Lower lobe of right lung (tissue), 2 donors: Measurements from ENCODE around the gene GCNT1. TPM values are rescaled to one million over a fixed set of nuclear protein-coding genes. Genes with fewer than 3 reads are reported as not detected.

Source experiments
- ATAC-seq, 2 donors: fragments of 200-7000 bp; cut with Tn5 transposase; one replicate each; pipeline ENCODE4 v1.9.1; 2020 to 2022; ENCODE audit warnings: mild to moderate bottlenecking in 2 of 2, moderate library complexity in 2 of 2
- DNase-seq: peaks from one replicate; pipeline ENCODE4 v3.0.0-alpha.2; 2020
- H3K27ac ChIP-seq: fragments of 200-600 bp; one replicate; pipeline ENCODE4 v1.8.0; 2022
- H3K27me3 ChIP-seq: fragments of 200-600 bp; one replicate; pipeline ENCODE4 v1.8.0; 2022; ENCODE audit warnings: low read depth
- H3K36me3 ChIP-seq: fragments of 200-600 bp; one replicate; pipeline ENCODE4 v1.8.0; 2022; ENCODE audit warnings: mild to moderate bottlenecking
- H3K4me1 ChIP-seq: fragments of 200-600 bp; one replicate; pipeline ENCODE4 v1.8.0; 2022
- H3K4me3 ChIP-seq: fragments of 200-600 bp; one replicate; pipeline ENCODE4 v1.8.0; 2022; ENCODE audit warnings: mild to moderate bottlenecking
- H3K9me3 ChIP-seq: fragments of 200-600 bp; one replicate; pipeline ENCODE4 v1.8.0; 2022
- intact Hi-C: fragments of 100-400 bp; cut with DNase I; formaldehyde crosslinking; loops from one replicate; pipeline ENCODE4 v1.11.0; 2022
- total RNA-seq: library from RNA; stranded (reverse); fragmentation: NEBNext Ultra II Directional; extraction: Animal tissue kit (Norgen Biotek cat#: 25700); gene quantifications from one replicate; pipeline ENCODE4 v1.2.1, GENCODE V29; 2021
- TF ChIP-seq, protein P1 (sequence below): fragments of 200-600 bp; IDR thresholded peaks from one replicate; pipeline ENCODE4 v1.8.0; 2022; ENCODE audit warnings: antibody characterized with exemption, mild to moderate bottlenecking
- donor health status: DM: no; HTN: yes; CAD: no; lungs with severe emphysema.

The GCNT1 gene
- total RNA-seq, 1 donor from 2014 or later, result 14.4 TPM

GRCh38 chr9:76456202-76456926, 2.6 kb upstream of the GCNT1 start:
- ATAC-seq, result no peak
- no peaks in the 10 kb centered on the region for H3K9me3 ChIP-seq
- H3K27me3 ChIP-seq, result no peaks in the 10 kb centered on the region
- H3K36me3 ChIP-seq, result no peaks in the 10 kb centered on the region
- DNase-seq, result no peak
- intact Hi-C loops, result no loop called here
- H3K4me3 ChIP-seq, result no peak overlapping the region
- H3K4me1 ChIP-seq, result peaks cover 16% of the 10 kb centered on the region
- no peak overlapping the region for H3K27ac ChIP-seq
- TF ChIP-seq, protein P1, sequence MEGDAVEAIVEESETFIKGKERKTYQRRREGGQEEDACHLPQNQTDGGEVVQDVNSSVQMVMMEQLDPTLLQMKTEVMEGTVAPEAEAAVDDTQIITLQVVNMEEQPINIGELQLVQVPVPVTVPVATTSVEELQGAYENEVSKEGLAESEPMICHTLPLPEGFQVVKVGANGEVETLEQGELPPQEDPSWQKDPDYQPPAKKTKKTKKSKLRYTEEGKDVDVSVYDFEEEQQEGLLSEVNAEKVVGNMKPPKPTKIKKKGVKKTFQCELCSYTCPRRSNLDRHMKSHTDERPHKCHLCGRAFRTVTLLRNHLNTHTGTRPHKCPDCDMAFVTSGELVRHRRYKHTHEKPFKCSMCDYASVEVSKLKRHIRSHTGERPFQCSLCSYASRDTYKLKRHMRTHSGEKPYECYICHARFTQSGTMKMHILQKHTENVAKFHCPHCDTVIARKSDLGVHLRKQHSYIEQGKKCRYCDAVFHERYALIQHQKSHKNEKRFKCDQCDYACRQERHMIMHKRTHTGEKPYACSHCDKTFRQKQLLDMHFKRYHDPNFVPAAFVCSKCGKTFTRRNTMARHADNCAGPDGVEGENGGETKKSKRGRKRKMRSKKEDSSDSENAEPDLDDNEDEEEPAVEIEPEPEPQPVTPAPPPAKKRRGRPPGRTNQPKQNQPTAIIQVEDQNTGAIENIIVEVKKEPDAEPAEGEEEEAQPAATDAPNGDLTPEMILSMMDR, result no peak

- ATAC-seq (peak; percentile 51 to 57), DNase-seq (peak; percentile 59)
- TF ChIP-seq, protein P1, result no peak
Observed at GRCh38 chr9:76459694-76460635, 983 bp downstream of the GCNT1 start.

GRCh38 chr9:76462126-76462525, 3.1 kb downstream of the GCNT1 start:
- Histone ChIP-seq H3K4me3 (no peak overlapping the region), H3K9me3 (no peaks in the 10 kb centered on the region), H3K4me1 (peaks cover 7% of the 10 kb centered on the region), H3K36me3 (no peaks in the 10 kb centered on the region), H3K27me3 (no peaks in the 10 kb centered on the region), H3K27ac (no peak overlapping the region)
- DNase-seq (no peak), ATAC-seq (no peak)
- intact Hi-C loops, result no loop called here
- TF ChIP-seq, protein P1, result no peak

More at GRCh38 chr9:76459694-76460635, 983 bp downstream of the GCNT1 start:
- intact Hi-C loops, result no loop called here
- Histone ChIP-seq H3K9me3 (no peaks in the 10 kb centered on the region), H3K27ac (peak overlapping the region; percentile 74), H3K36me3 (no peaks in the 10 kb centered on the region), H3K4me3 (peak overlapping the region; percentile 92), H3K4me1 (peaks cover 16% of the 10 kb centered on the region), H3K27me3 (no peaks in the 10 kb centered on the region)

DNA sequence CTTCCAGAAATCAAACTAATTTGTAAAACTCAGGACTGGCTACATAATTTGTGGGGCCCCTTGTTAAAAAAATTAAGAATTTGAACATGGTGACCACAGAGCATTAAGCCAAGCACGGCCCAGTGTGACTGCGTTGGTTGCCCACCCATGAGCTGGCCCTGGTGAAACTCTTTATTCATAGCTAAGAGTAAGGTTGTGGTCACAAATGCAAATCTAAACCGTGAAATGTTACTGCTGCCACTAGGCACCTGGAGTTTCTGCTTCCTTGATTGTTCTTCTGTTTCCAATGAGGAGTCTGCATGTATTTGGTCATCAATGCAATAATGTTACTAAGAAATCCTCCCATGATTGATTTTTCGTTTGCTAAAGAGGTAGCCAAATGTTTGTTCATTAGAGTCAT, 4.2 kb downstream of the GCNT1 start:
- no peak for DNase-seq
- Histone ChIP-seq H3K4me1 (peaks cover 7% of the 10 kb centered on the region), H3K36me3 (no peaks in the 10 kb centered on the region), H3K9me3 (no peaks in the 10 kb centered on the region), H3K27me3 (no peaks in the 10 kb centered on the region), H3K4me3 (no peak overlapping the region), H3K27ac (no peak overlapping the region)
- TF ChIP-seq, protein P1, result no peak
- ATAC-seq, result no peak
- intact Hi-C loops, result no loop called here

- peak in 1 of 2 donors; percentile 8 for ATAC-seq
- Histone ChIP-seq H3K9me3 (no peaks in the 10 kb centered on the region), H3K27ac (no peak overlapping the region), H3K4me3 (no peak overlapping the region), H3K4me1 (peaks cover 7% of the 10 kb centered on the region), H3K27me3 (no peaks in the 10 kb centered on the region), H3K36me3 (no peaks in the 10 kb centered on the region)
- intact Hi-C loops, result no loop called here
- no peak for DNase-seq
- TF ChIP-seq, protein P1, result no peak
Observed at GRCh38 chr9:76464706-76465105, 5.7 kb downstream of the GCNT1 start.
